MM.1S (cell line): ENCODE data around the gene ADCK1.

Experiments
- DNase-seq: peaks from one replicate; pipeline ENCODE4 v3.0.0-alpha.2; 2015
- H2AFZ ChIP-seq: fragments of 300-600 bp; sonication (generic); 2 replicates; pipeline ENCODE4 v1.6.0; 2016; ENCODE audit warnings: antibody characterized with exemption, low read length
- H3F3A ChIP-seq: fragments of 300-600 bp; sonication (generic); 2 replicates; pipeline ENCODE4 v1.6.1; 2016; ENCODE audit warnings: mild to moderate bottlenecking, antibody characterized with exemption, low read length, moderate library complexity, mixed read lengths; ENCODE audit not compliant: insufficient read depth
- H3K27ac ChIP-seq: fragments of 300-600 bp; sonication (generic); 2 replicates; pipeline ENCODE4 v1.5.1; 2016; ENCODE audit warnings: mild to moderate bottlenecking, low read length
- H3K27me3 ChIP-seq: fragments of 300-600 bp; sonication (generic); replicated peaks from 2 replicates; pipeline ENCODE4 v1.6.0; 2016; ENCODE audit warnings: low read length; ENCODE audit not compliant: insufficient read depth
- H3K36me3 ChIP-seq: fragments of 300-600 bp; sonication (generic); replicated peaks from 2 replicates; pipeline ENCODE4 v1.6.1; 2016; ENCODE audit warnings: mild to moderate bottlenecking, low read length, mixed read lengths; ENCODE audit not compliant: insufficient read depth
- H3K4me1 ChIP-seq: fragments of 300-600 bp; sonication (generic); 2 replicates; pipeline ENCODE4 v1.6.1; 2016; ENCODE audit warnings: low read length, mixed read lengths
- H3K4me2 ChIP-seq: fragments of 300-600 bp; sonication (generic); 2 replicates; pipeline ENCODE4 v1.6.0; 2016; ENCODE audit warnings: low read depth, low read length
- H3K4me3 ChIP-seq: fragments of 300-600 bp; sonication (generic); 2 replicates; pipeline ENCODE4 v1.5.1; 2016; ENCODE audit warnings: low read length, mixed read lengths
- H3K79me2 ChIP-seq: fragments of 300-600 bp; sonication (generic); 2 replicates; pipeline ENCODE4 v1.6.1; 2016; ENCODE audit warnings: mixed run types, low read length, mixed read lengths
- H3K9ac ChIP-seq: fragments of 300-600 bp; sonication (generic); 2 replicates; pipeline ENCODE4 v1.6.1; 2016; ENCODE audit warnings: low read length, mixed read lengths
- H3K9me2 ChIP-seq: fragments of 300-600 bp; sonication (generic); replicated peaks from 2 replicates; pipeline ENCODE4 v1.6.1; 2016; ENCODE audit warnings: mild to moderate bottlenecking, low read length, mixed read lengths; ENCODE audit not compliant: insufficient read depth
- H3K9me3 ChIP-seq: fragments of 300-600 bp; sonication (generic); replicated peaks from 2 replicates; pipeline ENCODE4 v1.6.1; 2016; ENCODE audit warnings: mild to moderate bottlenecking, low read length, mixed read lengths; ENCODE audit not compliant: insufficient read depth
- H4K20me1 ChIP-seq: fragments of 300-600 bp; sonication (generic); 2 replicates; pipeline ENCODE4 v1.6.1; 2016; ENCODE audit warnings: mild to moderate bottlenecking, low read length, moderate library complexity, mixed read lengths; ENCODE audit not compliant: insufficient read depth
- CTCF ChIP-seq: fragments of 300-600 bp; sonication (generic); IDR thresholded peaks from 2 replicates; pipeline ENCODE4 v1.5.1; 2016; ENCODE audit warnings: antibody characterized with exemption, low read length, mixed read lengths
- EZH2 ChIP-seq: fragments of 300-600 bp; sonication (generic); optimal IDR thresholded peaks from 2 replicates; pipeline ENCODE3; 2017; ENCODE audit warnings: low read depth, mild to moderate bottlenecking, antibody characterized with exemption, low read length, mixed read lengths
- EZH2phosphoT487 ChIP-seq: fragments of 300-600 bp; sonication (generic); IDR thresholded peaks from 2 replicates; pipeline ENCODE4 v1.6.1; 2018; ENCODE audit warnings: antibody characterized with exemption, low read length

The ADCK1 gene

DNA sequence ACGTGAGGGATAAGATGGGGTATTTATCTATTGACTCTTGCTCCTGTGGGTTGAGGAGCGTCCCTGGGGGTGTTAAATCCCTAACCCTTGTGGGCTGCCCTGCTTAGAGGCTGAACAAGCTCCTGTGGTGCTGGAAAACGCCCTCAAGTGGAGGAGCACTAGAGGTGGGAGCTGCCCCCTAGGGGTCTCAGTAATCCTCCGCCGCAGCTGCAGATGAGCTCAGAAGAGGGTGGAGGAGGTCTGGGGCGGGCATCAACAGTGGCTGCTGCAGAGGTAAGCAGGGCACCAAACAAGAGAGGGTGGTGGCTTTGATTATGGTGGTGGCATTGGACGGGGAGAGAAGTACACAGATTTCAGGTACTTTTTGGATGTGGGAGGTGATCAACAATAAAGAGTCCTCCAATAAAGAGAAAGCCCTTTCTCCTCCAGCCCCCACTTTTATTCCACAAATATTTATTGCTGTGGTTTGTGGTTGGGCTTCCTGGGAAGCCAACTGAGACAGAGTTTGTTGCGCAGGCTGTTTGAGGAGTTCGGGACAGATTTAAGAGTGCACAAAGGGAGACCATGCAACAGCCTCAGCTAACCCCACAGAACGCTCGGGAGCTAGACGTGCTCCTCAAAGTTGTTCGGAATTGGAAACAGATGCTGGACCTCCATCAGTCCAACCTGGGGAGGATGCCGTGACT lies 179.9 kb downstream of the ADCK1 start:
- DNase-seq, result no peak
- H2AFZ ChIP-seq, result no peak overlapping the region

GRCh38 chr14:77980475-77981321 lies 180.8 kb downstream of the ADCK1 start:
- DNase-seq, result no peak
- H3K4me3 ChIP-seq, result no peak overlapping the region
- no peak overlapping the region for H3K27ac ChIP-seq
- no peak overlapping the region for H3K9ac ChIP-seq
- no peak overlapping the region for H2AFZ ChIP-seq
- no peaks in the 10 kb centered on the region for H3K27me3 ChIP-seq
- no peaks in the 10 kb centered on the region for H3K36me3 ChIP-seq
- H3K79me2 ChIP-seq, result no peaks in the 10 kb centered on the region
- H3K4me1 ChIP-seq, result no peaks in the 10 kb centered on the region
- H3K9me2 ChIP-seq, result no peaks in the 10 kb centered on the region
- H3K4me2 ChIP-seq, result no peak overlapping the region
- no peak for TF ChIP-seq EZH2phosphoT487
- no peaks in the 10 kb centered on the region for H3K9me3 ChIP-seq
- no peaks in the 10 kb centered on the region for H3F3A ChIP-seq
- H4K20me1 ChIP-seq, result no peaks in the 10 kb centered on the region

More for the DNA sequence above, 179.9 kb downstream of the ADCK1 start:
- Histone ChIP-seq H3F3A (no peaks in the 10 kb centered on the region), H3K4me1 (no peaks in the 10 kb centered on the region), H3K9ac (no peak overlapping the region), H3K79me2 (no peaks in the 10 kb centered on the region), H3K4me2 (no peak overlapping the region), H3K9me2 (no peaks in the 10 kb centered on the region), H3K27me3 (no peaks in the 10 kb centered on the region), H4K20me1 (no peaks in the 10 kb centered on the region), H3K36me3 (no peaks in the 10 kb centered on the region), H3K4me3 (no peak overlapping the region), H3K9me3 (no peaks in the 10 kb centered on the region), H3K27ac (no peak overlapping the region)
- TF ChIP-seq CTCF, result no peak
- TF ChIP-seq EZH2phosphoT487, result no peak
- TF ChIP-seq EZH2, result no peak
